Hematopoietic multipotent progenitor cell treated with erythropoietin and hydrocortisone succinate and interleukin-3 and kit ligand, for 15 days (in vitro differentiated cells): Measurements from ENCODE around the gene TTC21A.
A peak's percentile ranks its signal among the peaks of the same experiment; 100 is the strongest.

Source experiments
- DNase-seq: peaks from one replicate; pipeline ENCODE4 v3.0.0-alpha.2; 2015; ENCODE audit warnings: low spot score

Gene TTC21A

GRCh38 chr3:39099738-39100499, 7.6 kb upstream of the TTC21A start:
- DNase-seq: no peak

GRCh38 chr3:39100500-39100886, 7.0 kb upstream of the TTC21A start:
- DNase-seq: no peak

GRCh38 chr3:39101022-39101689, 6.3 kb upstream of the TTC21A start:
- DNase-seq: peak; percentile 56

GRCh38 chr3:39102504-39103323, 4.8 kb upstream of the TTC21A start:
- DNase-seq: no peak

DNA sequence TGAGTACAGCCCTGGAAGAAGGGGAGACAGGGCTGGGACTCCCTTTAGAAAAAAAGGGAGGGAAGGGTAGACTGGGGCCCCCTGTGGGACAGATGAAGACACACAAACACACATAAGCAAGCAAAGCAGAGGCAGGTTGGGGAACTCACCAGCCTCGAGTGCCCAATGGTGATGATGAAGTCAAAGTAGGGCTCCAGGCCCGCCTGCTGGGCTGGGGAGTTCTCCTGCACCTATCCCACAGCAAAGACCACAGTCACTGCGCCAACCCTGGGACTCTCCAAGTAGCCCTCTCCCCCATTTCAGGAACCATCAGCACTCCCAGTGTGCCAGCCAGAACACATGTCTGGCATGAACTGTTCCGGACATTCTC, 4.2 kb upstream of the TTC21A start:
- DNase-seq: no peak

- DNase-seq: no peak
Measured at GRCh38 chr3:39103791-39104552, 3.5 kb upstream of the TTC21A start.

DNA sequence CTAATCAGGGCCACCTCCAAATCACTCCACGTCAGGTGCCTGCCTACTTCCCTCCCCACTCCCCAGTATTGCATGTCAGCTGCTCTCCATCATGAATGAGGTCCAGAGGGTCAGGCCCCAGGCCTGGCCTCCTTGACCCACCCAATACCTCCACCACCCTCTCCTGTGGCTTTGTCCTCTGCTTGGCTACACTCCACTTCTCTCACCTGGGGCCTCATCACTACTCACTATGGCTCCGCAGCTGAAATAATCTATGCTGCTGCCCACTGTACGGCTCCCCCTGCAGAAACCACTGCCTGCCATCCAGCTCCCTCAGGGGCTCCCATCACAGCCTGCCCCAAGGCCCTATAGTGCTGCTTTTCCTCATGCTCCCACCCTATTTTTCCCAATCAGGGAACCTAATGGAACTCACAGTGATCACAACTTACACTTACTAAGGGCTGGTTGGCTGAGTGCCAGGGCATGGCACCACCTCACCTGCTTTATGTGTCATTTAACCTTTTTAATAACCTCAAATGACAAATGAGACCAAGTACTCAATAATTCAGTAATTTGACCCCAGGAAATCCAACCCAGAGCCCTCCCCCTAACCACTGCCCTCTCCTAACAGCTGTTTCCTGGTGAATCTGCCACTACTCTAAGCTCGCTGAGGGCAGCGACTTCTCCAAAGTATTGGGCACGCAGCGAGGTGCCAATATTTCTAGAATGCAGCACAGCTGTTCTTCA, 2.4 kb upstream of the TTC21A start:
- peak; percentile 17 for DNase-seq

- DNase-seq: no peak
Measured at GRCh38 chr3:39105687-39106063, 1.8 kb upstream of the TTC21A start.

GRCh38 chr3:39106281-39106811, 1.1 kb upstream of the TTC21A start:
- DNase-seq: no peak

- DNase-seq: peak; percentile 18
Measured at GRCh38 chr3:39106851-39107387, 561 bp upstream of the TTC21A start.

- DNase-seq: no peak
Measured at GRCh38 chr3:39108200-39108710, 775 bp downstream of the TTC21A start.

DNA sequence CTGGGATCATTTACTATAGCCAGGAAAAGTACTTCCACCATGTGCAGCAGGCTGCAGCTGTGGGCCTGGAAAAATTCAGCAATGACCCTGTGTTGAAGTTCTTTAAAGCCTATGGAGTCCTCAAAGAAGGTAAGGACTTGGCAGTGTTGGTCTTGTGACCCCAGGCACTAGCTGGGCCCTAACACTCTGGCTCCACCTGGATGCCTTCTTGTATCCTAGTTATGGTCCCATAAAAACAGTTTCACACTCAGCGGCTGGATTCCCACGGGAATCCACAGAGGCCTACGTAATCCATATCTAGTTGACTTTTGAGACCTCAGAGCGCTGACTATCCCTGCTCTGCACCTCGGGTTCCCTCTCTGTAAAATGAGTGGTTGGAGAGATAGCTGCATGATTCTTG, 1.6 kb downstream of the TTC21A start:
- no peak for DNase-seq

DNA sequence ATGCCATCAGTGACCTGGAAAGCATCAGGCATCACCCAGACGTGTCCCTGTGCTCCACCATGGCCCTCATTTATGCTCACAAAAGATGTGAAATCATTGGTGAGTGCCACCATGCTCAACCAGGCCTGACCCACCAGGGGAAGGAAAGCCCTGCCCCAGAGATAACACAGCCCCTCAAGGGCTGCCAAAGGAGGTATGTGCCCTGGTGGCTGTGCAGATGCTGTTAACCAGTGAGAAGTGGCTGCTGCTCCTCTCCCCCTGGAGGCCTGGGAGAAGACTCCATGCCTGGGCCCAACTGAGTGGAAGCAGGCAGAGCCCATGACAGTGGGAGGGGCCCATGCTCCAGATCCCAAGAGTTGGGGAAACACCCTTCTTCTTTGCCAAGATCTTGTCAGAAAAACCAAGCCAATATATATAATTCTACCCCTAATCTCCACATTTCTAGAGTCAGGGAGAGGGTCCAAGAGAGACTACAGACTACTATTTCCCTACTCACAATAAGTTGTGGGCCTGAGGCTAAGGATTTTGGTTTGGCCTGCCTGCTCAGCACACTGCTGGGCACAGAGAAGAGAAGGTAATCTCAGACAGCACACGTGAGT, 2.7 kb downstream of the TTC21A start:
- no peak for DNase-seq

DNA sequence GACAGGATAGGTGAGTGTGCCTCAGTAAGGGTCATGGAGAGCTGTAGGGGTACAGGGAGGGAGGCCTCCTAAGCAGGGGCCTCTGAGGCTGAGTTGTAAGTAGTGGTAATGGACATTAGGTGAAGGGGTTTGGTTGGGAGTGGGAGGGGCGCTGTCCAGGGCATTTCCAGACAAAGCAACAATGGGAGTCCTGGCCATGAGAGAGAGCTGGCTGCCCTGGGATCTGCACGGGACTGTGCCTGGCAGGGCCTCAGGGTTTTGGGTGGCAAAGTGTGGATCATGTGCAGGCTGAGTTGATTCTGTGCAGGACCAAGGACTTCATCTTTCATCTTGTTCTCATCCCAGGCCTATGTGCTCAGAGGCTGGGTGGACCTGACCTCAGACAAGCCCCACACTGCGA, 4.6 kb downstream of the TTC21A start:
- no peak for DNase-seq

GRCh38 chr3:39112535-39112934, 5.1 kb downstream of the TTC21A start:
- no peak for DNase-seq

- DNase-seq: no peak
Measured at GRCh38 chr3:39113291-39113690, 5.8 kb downstream of the TTC21A start.

DNA sequence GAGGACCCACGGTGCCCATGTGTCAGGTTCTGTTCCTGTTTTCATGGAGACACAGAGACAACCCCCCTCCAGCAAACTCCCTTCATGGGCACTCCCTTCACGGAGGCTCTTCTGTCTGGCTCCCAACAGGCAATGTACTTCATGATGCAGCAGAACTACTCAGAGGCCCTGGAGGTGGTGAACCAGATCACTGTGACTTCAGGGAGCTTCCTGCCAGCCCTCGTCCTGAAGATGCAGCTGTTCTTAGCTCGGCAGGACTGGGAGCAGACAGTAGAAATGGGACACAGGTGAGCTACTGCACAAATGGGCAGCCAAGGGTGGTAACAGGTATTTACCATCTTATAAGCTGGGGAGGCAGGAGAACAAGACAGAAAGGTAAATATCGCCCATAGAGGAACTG, 7.0 kb downstream of the TTC21A start:
- no peak for DNase-seq

DNA sequence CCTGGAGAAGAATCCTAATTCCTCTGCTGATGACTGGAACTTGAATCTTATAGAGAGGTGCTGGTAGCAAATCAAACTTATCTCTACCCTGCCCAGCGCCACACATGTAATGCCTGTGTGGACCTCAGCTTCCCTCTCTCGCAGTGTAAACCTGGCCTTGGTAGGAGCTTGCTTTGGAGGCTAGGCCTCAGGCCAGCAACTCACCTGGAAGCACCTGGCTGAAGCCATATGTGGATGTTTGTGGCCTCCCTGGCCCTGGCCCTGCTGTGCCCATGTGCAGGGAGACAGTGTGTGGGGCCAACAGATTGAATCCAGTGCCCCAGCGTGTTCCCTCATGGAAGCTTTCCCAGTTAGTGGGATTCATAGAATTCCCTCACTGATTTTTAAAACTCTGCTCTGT, 8.4 kb downstream of the TTC21A start:
- no peak for DNase-seq

DNA sequence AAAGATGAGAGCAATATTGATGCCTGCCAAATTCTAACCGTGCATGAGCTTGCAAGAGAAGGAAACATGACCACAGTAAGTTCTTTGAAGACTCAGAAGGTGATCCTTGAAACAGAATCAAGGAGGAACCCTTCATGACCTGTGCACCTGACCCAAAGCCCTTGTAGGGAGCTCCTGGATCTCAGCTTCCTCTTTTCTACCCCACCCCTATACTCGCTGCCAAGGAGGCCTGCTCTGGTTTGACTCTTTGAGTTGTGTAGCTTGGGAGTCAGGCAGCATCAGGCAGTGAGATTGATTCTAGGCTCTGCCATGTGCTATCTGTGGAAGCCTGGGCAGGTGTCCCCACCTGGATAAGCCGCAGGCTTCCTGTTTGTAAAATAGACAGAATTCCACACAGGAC, 10.6 kb downstream of the TTC21A start:
- no peak for DNase-seq

- no peak for DNase-seq
Measured at GRCh38 chr3:39118931-39119660, 11.6 kb downstream of the TTC21A start.
